ENCODE data around the gene SCCPDH.

The SCCPDH gene

DNA sequence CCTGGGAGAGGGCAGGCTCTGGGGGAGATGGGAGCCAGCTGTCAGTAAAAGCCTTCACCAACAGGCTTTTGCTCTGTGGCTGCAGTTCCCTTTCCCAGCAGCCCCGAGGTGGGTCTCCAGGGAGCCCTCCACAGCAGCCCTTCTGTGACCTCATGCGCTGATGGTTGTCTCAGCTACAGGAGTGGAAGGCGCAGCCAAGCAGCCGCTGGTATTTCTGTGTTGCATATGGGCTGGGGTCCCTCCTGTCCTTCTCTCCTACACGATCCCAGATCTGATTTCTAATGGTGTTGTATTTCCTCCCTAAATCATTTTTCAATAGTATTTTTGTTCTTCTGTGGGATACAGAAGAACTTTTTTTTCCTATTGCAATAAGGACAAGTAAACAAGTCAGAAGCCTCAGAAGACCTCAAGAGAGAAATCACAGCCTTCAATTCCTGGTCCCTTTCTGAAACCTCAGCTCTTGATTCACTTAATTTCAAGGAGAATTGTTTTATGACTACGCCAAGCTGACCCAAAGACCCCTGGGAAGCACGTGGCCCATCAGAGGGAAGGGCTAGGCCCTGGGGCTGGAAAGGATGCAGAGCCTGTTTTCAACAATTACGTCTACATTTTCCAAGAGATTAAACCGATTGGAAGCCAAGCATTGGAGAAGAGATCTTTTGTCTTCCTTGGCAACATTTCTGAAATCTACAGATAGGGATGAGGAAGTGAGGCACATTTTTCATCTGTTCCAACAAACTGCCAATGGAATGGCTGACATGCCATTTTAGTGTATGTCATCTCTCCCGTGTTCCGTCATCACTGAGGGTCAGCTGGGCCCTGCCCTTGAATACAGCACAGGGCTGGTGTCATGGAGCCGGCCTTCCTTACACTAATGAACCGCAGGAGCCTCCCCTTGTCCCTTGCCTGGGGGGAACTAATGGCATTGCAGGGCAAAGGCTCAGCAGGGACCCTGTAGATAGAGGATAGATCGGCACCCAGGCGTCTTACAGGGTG is 42.0 kb upstream of the SCCPDH start:
- Histone ChIP-seq H3F3A (ENCODE audit: insufficient read depth, low read length) (no peaks in the 10 kb centered on the region), H3K27me3 (ENCODE audit: insufficient read depth, low read length) (no peaks in the 10 kb centered on the region), H3K4me2 (ENCODE audit: low read length) (peak overlapping the region; percentile 23; the same call in 1 of the 2 replicates), H3K36me3 (ENCODE audit: insufficient read depth, low read length) (no peaks in the 10 kb centered on the region), H3K4me3 (ENCODE audit: low read depth, low read length, poor library complexity, severe bottlenecking) (no peak overlapping the region), H4K20me1 (ENCODE audit: insufficient read depth, low read length) (no peaks in the 10 kb centered on the region), H3K79me2 (ENCODE audit: insufficient read depth, low read length) (no peaks in the 10 kb centered on the region), H2AFZ (ENCODE audit: low read length) (no peak overlapping the region), H3K9me3 (ENCODE audit: low read length) (no peaks in the 10 kb centered on the region), H3K9me2 (ENCODE audit: low read depth, low read length) (no peaks in the 10 kb centered on the region), H3K4me1 (ENCODE audit: insufficient read depth, low read length, severe bottlenecking) (peaks cover 36% of the 10 kb centered on the region), H3K9ac (ENCODE audit: low read length) (no peak overlapping the region), H3K27ac (ENCODE audit: low read depth, low read length, poor library complexity, severe bottlenecking) (peak overlapping the region; percentile 38)
- TF ChIP-seq, protein P1, sequence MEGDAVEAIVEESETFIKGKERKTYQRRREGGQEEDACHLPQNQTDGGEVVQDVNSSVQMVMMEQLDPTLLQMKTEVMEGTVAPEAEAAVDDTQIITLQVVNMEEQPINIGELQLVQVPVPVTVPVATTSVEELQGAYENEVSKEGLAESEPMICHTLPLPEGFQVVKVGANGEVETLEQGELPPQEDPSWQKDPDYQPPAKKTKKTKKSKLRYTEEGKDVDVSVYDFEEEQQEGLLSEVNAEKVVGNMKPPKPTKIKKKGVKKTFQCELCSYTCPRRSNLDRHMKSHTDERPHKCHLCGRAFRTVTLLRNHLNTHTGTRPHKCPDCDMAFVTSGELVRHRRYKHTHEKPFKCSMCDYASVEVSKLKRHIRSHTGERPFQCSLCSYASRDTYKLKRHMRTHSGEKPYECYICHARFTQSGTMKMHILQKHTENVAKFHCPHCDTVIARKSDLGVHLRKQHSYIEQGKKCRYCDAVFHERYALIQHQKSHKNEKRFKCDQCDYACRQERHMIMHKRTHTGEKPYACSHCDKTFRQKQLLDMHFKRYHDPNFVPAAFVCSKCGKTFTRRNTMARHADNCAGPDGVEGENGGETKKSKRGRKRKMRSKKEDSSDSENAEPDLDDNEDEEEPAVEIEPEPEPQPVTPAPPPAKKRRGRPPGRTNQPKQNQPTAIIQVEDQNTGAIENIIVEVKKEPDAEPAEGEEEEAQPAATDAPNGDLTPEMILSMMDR (IDR thresholded peaks at IDR 0.05; ENCODE audit: low read length) = no peak
- no peak for TF ChIP-seq EZH2 (IDR thresholded peaks at IDR 0.05; ENCODE audit: borderline replicate concordance, low read length)

DNA sequence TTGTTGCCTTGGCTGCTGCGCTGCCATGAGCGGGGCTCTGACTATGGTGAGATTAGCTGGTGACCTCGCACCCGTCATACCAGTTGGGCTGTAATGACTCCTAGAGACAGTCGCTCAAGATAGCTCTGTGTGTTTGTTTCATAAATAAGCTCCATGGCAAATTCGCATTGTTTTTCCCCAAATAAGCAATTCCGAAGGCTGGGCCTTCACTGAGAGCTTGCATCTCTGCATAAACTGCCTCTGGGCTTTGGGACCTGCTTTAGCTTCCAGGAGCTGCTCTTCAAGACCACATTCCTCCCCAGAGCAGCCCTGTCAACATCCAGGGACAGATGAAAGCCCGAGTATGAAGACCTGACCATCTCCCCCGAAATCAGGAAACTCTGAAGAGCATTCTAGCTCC is 40.7 kb upstream of the SCCPDH start:
- no peaks in the 10 kb centered on the region for H3K9me2 ChIP-seq (ENCODE audit: low read depth, low read length)
- H3K79me2 ChIP-seq (ENCODE audit: insufficient read depth, low read length) = no peaks in the 10 kb centered on the region
- no peak overlapping the region for H3K27ac ChIP-seq (ENCODE audit: low read depth, low read length, poor library complexity, severe bottlenecking)
- TF ChIP-seq EZH2 (IDR thresholded peaks at IDR 0.05; ENCODE audit: borderline replicate concordance, low read length) = no peak
- no peak overlapping the region for H3K9ac ChIP-seq (ENCODE audit: low read length)
- H4K20me1 ChIP-seq (ENCODE audit: insufficient read depth, low read length) = no peaks in the 10 kb centered on the region
- no peaks in the 10 kb centered on the region for H3K36me3 ChIP-seq (ENCODE audit: insufficient read depth, low read length)
- H3K27me3 ChIP-seq (ENCODE audit: insufficient read depth, low read length) = no peaks in the 10 kb centered on the region
- peaks cover 36% of the 10 kb centered on the region for H3K4me1 ChIP-seq (ENCODE audit: insufficient read depth, low read length, severe bottlenecking)
- H3K9me3 ChIP-seq (ENCODE audit: low read length) = no peaks in the 10 kb centered on the region
- H3K4me2 ChIP-seq (ENCODE audit: low read length) = no peak overlapping the region
- no peaks in the 10 kb centered on the region for H3F3A ChIP-seq (ENCODE audit: insufficient read depth, low read length)
- no peak overlapping the region for H3K4me3 ChIP-seq (ENCODE audit: low read depth, low read length, poor library complexity, severe bottlenecking)
- H2AFZ ChIP-seq (ENCODE audit: low read length) = no peak overlapping the region

DNA sequence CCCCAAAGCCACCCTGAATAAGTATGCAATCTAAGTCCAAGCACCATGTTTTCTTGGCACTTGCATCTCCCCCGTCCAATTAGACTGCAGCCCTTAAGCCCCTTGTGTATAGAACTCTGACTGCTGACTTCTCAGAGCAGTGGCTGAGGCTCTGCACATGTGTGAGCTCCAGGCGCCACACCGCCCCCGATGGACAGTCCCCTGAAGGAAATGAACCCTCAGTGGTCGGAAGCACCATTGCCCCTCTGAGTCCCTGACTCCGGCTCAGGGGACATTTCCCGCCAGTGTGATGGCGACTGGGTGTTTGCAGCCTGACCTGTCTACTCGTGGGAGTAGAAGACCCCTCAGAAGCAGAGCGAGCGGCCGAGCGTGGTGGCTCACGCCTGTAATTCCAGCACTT is 37.2 kb upstream of the SCCPDH start:
- Histone ChIP-seq H3K9ac (ENCODE audit: low read length) (no peak overlapping the region), H4K20me1 (ENCODE audit: insufficient read depth, low read length) (no peaks in the 10 kb centered on the region), H3K27ac (ENCODE audit: low read depth, low read length, poor library complexity, severe bottlenecking) (no peak overlapping the region), H3K36me3 (ENCODE audit: insufficient read depth, low read length) (no peaks in the 10 kb centered on the region), H3K4me2 (ENCODE audit: low read length) (no peak overlapping the region), H3K9me3 (ENCODE audit: low read length) (no peaks in the 10 kb centered on the region), H3K27me3 (ENCODE audit: insufficient read depth, low read length) (no peaks in the 10 kb centered on the region), H2AFZ (ENCODE audit: low read length) (no peak overlapping the region), H3K9me2 (ENCODE audit: low read depth, low read length) (no peaks in the 10 kb centered on the region), H3K4me3 (ENCODE audit: low read depth, low read length, poor library complexity, severe bottlenecking) (no peak overlapping the region), H3K79me2 (ENCODE audit: insufficient read depth, low read length) (no peaks in the 10 kb centered on the region), H3K4me1 (ENCODE audit: insufficient read depth, low read length, severe bottlenecking) (peaks cover 20% of the 10 kb centered on the region), H3F3A (ENCODE audit: insufficient read depth, low read length) (no peaks in the 10 kb centered on the region)
- TF ChIP-seq, protein P1 (IDR thresholded peaks at IDR 0.05; ENCODE audit: low read length) = peak; percentile 12; the same call in 1 of the 2 replicates
- no peak for TF ChIP-seq EZH2 (IDR thresholded peaks at IDR 0.05; ENCODE audit: borderline replicate concordance, low read length)
